ENCODE data around the gene ARHGAP22.

Gene ARHGAP22

GRCh38 chr10:48477616-48478015 is 127.3 kb downstream of the ARHGAP22 start:
- DNase-seq (ENCODE audit: low spot score) = no peak

- no peak for DNase-seq (ENCODE audit: low spot score)
These were observed 127.7 kb downstream of the ARHGAP22 start for GRCh38 chr10:48477141-48477540.

GRCh38 chr10:48476279-48476982 is 128.4 kb downstream of the ARHGAP22 start:
- DNase-seq (ENCODE audit: low spot score) = no peak

GRCh38 chr10:48475943-48476278 is 129.0 kb downstream of the ARHGAP22 start:
- DNase-seq (ENCODE audit: low spot score) = no peak

GRCh38 chr10:48474765-48475365 is 130.0 kb downstream of the ARHGAP22 start:
- no peak for DNase-seq (ENCODE audit: low spot score)

- no peak for DNase-seq (ENCODE audit: low spot score)
These were observed 131.2 kb downstream of the ARHGAP22 start for GRCh38 chr10:48473704-48474103.

- no peak for DNase-seq (ENCODE audit: low spot score)
These were observed 132.3 kb downstream of the ARHGAP22 start for GRCh38 chr10:48472501-48473069.

- DNase-seq (ENCODE audit: low spot score) = no peak
These were observed 133.7 kb downstream of the ARHGAP22 start for GRCh38 chr10:48470893-48471805.

GRCh38 chr10:48470115-48470892 is 134.6 kb downstream of the ARHGAP22 start:
- peak; percentile 9 for DNase-seq (ENCODE audit: low spot score)

- DNase-seq (ENCODE audit: low spot score) = no peak
These were observed 135.3 kb downstream of the ARHGAP22 start for GRCh38 chr10:48469516-48470020.

GRCh38 chr10:48468866-48469511 is 135.9 kb downstream of the ARHGAP22 start:
- DNase-seq (ENCODE audit: low spot score) = no peak

- DNase-seq (ENCODE audit: low spot score) = no peak
These were observed 136.6 kb downstream of the ARHGAP22 start for GRCh38 chr10:48468130-48468790.

- DNase-seq (ENCODE audit: low spot score) = no peak
These were observed 137.2 kb downstream of the ARHGAP22 start for GRCh38 chr10:48467669-48468068.

GRCh38 chr10:48466611-48467240 is 138.1 kb downstream of the ARHGAP22 start:
- DNase-seq (ENCODE audit: low spot score) = no peak

GRCh38 chr10:48465860-48466521 is 138.9 kb downstream of the ARHGAP22 start:
- no peak for DNase-seq (ENCODE audit: low spot score)

- no peak for DNase-seq (ENCODE audit: low spot score)
These were observed 139.8 kb downstream of the ARHGAP22 start for GRCh38 chr10:48464871-48465736.

GRCh38 chr10:48464121-48464870 is 140.6 kb downstream of the ARHGAP22 start:
- no peak for DNase-seq (ENCODE audit: low spot score)
